NCI-H82 (cell line): Measurements from ENCODE around the gene GID8.

ENCODE experiments used
- DNase-seq: peaks from one replicate; lab custom pipeline; 2025; lab: John Stamatoyannopoulos, UW

The GID8 gene

DNA sequence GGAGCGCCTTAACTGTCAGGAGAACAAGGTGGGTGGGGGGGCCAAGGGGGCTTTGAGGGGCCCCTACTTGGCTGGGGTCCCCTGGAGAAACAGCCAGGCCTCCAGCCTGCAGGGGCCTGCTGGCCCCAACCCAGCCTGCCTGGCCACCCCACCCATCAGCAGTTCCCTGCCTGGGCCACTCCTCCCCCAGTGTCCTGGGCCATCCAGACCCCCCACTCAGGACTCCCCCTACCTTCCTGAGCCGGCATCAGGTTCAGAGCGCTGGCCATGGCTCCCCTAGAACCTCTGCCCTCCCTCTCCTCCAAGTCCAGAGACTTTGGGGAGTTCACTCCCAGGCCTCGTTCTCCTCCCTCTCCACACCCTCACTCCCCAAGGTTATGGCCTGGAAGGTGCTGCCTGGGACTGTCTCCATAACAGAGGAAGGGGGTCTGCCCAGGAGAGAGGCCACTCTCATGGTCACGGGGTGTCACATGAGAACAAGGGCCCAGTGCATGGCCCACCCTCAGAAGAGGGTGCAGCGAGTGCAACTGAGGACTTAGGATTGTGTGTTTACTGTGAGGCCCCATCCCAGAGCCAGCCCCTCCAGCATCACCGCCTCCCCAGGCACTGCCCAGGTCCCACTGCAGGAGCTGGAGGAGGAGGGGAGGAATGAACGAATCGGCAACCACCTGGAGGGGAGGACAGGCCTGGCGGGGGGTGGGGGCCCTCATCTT, 20.6 kb downstream of the GID8 start:
- DNase-seq: no peak

DNA sequence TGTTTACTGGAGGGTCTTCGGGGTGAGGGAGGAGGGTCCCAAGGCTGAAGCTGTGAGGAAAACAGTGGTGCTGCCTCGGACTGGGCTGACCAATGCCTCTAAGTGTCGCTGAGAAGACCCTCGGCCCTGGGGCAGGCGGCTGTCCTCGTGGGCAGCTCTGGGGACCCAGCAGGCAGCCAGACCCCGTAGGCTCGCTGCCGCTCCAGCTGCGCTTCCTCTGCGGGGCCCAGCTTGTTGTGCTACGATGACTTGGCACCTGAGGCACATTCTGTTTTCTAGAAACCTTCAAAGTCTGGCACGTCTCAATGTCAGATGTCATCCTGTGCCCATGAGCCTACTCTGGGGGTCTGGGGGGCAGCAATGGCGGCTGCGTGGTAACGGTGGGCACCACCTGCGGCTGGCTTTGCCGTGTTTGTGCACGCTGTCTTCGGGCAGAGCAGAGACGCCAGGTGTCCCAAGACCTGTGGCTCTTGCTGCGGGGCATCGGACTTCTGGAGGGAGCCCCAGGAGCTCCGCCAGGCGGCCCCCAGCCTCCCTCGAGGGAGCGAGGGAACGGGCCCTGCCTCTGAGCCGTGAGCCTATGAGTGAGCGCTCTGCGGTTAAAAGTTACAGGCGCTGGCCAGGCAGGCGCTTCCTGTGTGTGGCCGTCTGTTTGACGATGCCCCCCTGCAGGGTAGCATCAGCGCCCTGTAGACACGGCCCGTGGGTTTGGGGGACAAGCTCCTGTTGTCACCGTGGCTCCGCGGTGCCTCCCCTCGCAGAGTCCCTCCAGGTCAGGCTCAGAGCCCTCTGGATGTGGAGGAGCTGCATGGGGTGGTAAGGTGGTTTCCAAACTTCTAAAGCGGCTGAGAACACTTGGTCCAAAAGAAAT, 21.4 kb downstream of the GID8 start:
- DNase-seq: no peak

DNA sequence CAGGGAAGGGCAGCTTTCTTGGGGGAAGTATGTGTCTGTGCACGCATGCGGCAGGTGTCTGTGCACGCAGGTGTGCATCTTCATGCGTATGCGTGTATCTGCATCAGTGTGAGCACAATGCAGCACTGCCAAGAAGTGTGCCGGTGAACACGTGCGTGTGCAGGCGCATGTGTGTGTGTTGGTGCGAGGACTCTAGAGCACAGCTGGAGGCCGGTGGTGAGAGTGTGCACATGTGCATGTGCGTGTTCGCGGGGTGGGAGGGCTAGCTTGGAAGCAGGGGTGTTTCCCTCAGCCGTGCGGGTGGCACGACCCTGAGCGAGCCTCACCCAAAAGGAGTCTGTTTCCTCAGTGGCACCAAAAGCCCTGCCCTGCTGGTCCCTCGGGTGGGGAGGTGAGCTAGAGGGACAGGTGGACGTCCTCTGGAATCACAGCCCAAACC, 22.1 kb downstream of the GID8 start:
- DNase-seq: no peak

DNA sequence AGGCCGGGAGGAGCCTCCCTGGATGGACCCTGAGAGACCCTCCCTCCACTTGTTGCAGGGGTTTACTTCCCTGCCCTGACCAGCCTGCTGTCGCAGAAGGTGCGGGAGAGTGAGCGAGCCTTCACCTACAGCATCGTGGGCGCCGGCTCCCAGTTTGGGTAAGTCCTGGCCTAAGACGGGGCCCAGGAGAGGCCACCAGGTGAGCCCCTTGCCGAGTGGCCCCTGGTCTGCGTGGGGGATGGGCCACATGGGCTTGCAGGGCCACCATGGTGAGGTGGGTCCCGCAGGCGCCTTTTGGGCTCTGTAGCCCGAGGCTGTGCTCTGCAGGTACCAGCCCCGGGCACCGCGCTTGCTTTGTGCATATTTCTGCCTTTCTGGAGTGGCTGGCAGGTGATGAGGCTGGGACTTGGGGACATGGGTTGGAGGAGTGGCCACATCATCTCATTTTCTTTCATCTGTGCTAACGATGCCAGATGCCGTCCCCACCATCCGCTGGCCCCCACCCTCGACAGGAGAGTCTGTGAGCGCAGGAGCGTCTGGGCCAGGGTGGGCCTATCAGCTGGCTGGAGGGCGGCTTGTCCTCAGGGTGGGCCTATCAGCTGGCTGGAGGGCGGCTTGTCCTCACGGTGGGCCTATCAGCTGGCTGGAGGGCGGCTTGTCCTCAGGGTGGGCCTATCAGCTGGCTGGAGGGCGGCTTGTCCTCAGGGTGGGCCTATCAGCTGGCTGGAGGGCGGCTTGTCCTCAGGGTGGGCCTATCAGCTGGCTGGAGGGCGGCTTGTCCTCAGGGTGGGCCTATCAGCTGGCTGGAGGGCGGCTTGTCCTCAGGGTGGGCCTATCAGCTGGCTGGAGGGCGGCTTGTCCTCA, 22.7 kb downstream of the GID8 start:
- DNase-seq: peak; percentile 96

DNA sequence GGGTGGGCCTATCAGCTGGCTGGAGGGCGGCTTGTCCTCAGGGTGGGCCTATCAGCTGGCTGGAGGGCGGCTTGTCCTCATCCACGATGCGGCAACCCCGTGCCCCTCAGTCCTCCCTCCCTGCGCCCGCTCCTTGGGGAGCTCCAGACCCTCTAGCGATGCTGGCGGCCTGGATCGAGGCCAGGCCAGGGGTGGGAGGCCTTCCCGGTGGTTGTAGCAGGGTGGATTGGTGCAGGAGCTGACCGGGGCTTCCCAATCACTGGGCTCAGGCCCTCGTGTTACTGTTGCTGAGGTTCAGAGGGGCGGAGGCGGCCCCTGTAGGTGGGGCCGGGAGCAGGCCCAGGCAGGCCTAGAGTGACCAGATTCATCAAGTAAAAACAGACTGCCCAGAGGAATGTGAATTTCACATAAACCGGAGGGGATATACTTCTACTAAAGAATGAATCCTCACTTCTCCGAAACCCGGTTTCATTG, 23.4 kb downstream of the GID8 start:
- DNase-seq: peak; percentile 85

DNA sequence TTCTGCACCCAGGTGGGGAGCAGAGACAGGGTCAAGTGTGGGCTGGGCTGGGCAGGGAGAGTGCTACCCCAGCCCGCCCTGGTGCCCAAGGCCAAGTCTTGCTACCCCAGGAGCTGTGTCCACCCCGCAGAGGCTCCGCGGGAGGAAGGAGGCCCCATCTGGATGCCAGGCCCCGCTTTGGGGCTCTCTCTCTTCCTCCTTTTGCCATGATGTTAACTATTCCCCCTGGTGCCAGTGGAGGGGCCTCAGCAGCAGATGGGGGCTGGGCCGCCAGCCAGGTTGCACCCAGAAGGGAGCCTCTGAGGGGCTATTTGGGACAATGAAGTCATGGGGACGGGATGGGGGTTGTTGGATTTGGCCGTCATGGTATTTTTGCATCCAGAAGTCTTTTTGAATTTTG, 23.9 kb downstream of the GID8 start:
- DNase-seq: no peak

DNA sequence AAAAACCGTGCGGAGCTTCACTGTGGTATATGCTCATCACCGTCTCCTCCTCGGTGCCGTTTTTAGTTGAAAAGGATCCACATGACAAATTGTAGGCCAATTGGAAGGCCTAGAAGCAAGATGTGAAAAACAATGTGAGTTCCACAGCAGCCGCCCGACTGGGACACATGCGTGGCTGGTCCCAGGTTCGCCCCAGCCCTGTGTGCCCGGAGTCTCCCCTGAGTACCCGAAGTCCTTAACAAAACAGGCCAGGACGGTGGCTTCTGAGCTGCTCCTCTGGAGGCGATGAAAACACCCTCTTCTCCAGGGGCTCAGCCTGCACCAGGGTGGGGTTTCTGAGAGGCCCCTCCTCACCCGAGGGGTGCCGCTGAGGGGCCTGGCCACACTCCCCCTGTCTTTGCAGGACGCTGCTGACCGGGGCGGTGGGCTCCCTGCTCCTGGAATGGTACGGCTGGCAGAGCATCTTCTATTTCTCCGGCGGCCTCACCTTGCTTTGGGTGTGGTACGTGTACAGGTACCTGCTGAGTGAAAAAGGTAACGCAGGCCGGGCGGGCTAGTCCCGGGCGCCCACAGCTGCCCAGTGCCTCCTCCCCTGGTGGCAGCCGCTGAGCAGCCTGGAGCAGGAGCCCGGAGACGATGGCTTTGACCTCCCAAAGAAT, 24.4 kb downstream of the GID8 start:
- no peak for DNase-seq

DNA sequence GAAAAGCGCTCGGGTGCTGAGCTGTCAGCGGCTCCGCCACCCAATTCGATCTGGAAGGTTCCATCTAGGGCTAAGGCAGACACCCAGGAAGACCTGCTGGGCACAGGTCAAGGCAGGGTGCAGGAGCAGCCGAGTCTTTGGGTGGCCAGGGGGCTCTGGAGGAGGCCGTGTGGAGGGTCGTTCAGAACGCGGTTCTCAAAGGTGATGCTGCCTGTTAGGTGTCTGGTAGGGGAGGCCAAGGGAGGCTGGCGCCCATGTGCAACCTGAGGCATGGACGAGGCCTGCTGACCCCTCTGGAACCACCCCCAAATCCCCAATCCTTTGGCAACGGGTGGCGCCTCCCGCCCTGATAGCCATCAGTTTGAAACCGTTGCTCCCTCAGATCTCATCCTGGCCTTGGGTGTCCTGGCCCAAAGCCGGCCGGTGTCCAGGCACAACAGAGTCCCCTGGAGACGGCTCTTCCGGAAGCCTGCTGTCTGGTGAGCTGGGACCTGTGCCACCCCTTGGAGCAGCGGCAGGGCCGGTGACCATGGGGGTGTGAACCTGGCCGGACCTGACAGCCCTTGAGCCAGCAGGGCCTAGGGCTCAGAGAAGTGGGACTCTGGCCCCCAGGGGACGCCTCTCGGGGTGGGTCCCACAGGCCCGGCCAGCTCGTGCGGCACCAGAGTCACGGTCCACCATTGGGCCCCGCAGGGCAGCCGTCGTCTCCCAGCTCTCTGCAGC, 25.1 kb downstream of the GID8 start:
- DNase-seq: no peak

DNA sequence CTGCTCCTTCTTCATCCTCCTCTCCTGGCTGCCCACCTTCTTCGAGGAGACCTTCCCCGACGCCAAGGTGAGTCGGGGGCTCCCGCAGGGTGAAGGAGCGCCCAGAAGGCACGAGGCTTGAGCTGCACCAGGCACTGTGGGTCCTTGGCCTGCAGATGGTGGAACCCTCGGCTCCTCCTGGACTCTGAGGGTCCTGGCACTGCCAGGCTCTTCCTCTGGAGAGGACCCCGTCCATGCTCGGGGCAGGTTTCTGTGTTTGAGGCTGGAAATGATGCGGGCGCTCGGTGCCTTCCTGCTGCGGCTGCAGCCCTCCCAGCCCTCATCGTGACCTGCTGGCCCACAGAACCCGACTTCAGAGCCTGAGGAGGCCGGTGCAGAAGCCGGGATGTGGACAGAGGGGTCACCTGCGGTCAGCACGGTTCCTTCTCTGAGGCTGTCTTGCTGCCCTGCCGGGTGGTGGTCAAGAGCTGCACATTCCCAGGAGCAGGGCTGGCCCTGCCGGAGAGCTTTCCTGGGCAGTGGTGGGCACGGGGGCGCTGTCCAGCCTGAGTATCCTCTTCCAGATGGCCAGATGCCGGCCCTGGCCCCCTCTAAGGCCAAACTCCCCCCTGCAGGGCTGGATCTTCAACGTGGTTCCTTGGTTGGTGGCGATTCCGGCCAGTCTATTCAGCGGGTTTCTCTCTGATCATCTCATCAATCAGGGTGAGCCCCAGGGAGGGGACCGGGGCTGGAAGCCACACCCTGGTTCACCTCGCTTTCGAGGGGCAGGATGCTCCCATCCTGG, 25.9 kb downstream of the GID8 start:
- DNase-seq: no peak

DNA sequence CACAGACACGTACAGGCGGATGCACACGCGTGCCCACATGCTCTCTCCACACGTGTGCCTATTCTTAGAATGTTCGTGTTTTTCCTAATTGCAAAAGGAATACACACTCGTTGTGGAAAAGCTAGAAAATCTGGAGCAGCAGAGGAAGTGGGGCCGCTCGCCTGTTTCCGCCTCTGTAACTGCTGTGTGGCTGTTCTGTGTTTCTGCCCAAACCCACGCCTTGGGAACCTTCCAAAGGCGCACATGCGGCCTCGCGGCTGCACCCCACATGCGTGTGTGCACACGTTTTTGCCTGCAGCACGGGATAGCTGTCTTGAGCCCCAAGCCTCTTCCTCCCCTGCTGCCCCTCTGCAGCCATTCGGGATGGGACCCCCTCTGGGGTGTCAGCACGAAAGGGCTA, 26.8 kb downstream of the GID8 start:
- no peak for DNase-seq

DNA sequence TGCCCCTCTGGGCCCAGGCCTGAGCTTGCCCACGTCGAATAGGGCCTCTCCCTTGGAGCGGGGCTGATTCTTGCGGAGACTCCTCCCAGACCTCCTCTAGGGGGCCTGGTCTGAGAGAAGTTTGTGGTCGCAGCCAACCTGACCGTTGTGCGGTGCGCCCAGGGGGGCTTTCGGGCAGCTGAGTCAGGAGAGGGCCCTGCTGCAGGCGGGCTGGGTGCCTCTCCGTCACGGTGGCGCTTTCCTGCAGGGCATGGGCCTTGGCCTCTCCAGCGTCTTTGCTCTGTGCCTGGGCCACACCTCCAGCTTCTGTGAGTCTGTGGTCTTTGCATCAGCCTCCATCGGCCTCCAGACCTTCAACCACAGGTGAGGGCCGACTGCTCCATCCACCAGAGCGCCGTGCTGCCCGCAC, 27.4 kb downstream of the GID8 start:
- DNase-seq: no peak

DNA sequence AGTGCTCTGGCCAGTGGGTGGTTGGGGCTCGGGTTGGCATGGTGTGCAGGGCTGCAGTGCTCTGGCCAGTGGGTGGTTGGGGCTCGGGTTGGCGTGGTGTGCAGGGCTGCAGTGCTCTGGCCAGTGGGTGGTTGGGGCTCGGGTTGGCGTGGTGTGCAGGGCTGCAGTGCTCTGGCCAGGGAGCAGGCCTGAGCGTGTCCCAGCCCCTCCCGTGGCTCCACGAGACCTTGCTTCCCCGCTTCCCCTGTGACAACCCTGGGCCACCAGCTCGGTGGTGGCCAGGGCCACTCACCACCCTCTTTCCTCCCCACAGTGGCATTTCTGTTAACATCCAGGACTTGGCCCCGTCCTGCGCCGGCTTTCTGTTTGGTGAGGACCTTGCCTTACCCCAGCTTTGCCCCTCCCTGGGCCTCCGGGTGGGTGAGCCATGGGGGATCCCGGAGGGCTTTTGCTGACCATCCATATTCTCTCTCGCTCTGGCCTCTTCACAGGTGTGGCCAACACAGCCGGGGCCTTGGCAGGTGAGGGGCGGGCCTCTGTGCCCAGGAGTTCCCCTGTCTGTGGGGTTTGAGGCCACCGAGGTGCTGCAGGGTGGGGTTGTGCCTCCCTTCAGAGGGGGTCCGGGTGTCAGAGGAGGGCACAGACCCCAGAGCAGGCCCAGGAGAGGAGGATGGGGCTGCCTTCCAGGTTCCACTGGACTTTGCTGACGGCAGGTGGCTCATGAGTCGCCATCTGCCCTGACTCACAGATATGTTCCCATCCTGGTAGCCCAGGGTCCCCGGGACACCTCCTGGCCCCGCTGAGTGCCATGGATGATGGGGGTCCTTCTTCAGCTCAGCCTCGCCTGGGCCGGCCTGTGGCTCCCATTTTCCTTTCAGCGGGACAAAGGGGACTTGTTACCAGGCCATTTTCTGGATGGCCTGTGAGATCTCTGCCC, 28.5 kb downstream of the GID8 start:
- DNase-seq: no peak

DNA sequence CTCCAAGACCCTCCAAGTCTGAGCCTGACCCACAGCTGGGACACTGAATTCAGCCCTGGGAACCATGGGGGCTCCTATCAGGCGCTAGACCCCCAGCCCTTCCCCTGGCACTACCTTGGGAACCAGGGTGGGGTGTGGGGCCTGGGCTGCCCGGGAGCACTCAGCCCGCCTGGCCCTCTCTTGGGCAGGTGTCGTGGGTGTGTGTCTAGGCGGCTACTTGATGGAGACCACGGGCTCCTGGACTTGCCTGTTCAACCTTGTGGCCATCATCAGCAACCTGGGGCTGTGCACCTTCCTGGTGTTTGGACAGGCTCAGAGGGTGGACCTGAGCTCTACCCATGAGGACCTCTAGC, 29.2 kb downstream of the GID8 start:
- no peak for DNase-seq

DNA sequence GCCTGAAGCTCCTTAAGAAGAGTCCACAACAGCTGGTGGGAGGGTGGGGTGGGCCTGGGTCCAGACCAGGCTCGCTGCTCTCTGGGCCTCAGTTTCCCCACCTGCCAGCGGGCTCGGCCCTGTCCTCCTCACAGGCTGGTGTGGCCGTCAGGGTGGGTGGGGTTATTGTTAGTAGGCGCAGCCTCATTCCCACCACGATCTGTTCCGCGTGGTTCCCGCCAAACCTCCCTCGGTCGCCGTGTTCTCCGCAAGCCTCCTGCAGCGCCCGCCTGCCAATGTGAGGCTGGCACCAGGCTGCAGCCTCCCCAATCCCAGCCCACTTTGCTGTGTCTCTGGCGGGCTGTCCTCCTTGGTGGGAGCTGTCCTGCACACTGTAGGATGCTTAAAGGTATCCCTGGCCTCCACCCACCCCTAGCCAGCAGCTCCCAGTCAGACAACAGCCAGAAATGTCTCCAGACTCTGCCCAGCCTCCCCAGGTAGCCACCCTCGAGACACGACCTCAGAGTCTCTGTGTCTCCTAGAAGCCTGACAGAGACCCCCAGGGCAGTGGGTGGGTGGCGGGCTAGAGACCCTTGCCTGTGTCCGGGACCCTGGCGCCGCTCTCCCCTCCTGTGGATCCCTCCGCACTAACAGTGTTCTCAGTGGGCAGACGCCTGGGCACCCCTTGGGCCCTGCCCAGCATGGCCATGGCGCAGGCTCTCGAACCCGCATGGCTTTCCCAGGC, 29.8 kb downstream of the GID8 start:
- no peak for DNase-seq

DNA sequence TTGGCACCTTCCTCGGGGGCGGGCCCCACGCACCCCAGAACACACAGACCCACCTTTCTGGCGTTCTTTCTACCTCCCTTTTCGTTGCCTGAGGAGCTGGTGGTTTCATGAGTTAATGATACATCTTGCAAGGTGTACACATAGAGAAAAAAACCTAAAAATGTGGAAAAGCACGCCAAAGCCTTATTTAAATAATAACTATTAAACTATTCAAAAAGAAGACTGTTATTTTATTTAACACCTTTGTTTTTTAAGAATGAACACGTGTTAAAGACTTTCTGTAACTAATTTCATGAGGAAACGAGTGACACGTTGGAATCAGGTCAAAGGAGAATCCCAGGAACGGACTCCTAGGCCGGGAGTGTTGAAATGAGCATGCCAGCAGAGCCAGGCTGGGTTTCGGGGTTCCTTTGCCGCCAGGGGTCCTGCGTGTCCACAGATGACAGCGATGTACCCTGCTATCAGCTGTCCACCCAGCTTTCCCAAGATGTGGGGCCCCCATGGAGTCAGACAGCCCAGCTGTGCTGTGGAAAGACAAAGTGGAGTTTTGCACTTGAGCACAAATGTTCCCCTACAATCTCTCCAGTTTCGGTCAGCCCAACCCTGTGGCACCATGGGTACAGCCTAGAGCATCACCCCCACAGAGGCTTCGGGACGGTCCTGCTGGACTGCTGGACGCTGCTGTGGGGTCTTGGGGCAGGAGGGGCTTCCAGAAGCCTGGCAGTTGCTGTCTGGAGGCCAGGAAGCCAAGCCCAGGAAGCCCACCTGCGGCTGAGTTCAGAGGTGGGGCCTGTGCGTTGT, 30.6 kb downstream of the GID8 start:
- no peak for DNase-seq

DNA sequence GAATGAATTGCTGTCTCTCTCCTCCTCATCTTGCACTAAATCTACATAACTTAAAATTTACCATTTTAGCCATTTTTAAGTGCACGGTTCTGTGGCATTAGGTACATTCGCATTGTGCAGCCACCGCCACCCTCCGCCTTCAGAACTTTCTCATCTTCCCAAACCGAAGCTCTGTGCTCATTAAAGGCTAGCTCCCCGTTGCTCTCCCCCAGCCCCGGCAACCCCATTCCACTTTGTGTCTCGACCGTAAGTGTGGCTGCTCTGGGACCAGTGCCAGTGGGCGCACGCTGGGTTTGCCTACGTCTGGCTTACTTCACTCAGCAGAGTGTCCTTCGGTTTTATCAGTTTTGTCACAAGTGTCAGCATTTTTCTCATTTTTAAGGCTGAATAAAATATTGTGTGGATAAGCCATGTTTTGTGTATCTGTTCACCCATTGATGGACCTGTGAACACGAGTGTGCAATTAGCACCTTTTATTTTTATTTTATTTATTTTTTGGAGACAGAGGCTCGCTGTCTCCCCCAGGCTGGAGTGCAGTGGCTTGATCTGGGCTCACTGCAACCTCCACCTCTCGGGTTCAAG, 31.3 kb downstream of the GID8 start:
- DNase-seq: no peak

DNA sequence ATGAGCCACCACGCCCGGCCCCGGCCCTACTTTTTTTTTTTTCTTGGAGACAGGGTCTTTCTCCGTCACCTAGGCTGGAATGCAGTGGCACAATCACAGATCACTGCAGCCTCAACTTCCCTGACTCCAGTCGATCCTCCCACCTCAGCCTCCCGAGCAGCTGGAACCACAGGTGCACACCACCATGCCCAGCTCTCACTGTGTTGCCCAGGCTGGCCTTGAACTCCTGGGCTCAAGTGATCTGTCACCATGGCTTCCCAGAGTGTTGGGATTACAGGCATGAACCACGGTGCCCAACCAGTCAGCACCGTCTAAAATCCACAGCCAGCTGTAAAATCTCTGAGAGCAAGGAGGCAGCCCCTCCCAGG, 32.0 kb downstream of the GID8 start:
- DNase-seq: no peak
